ENCODE data around the gene PVALB. TPM values are rescaled to one million over a fixed set of nuclear protein-coding genes. Genes with fewer than 3 reads are reported as not detected.

The PVALB gene
- polyA plus RNA-seq, 1 of the 3 experiments (the other 2 are of a cell fraction), result not detected

GRCh38 chr22:36860821-36861659 is 44.2 kb upstream of the PVALB start, which contains the start of gene NCF4 (continued):
- TF ChIP-seq REST (IDR thresholded peaks at IDR 0.05; ENCODE audit: low read depth, low read length) (no peak), IRF3 (IDR thresholded peaks at IDR 0.05; ENCODE audit: low read depth, low read length) (no peak), USF1 (IDR thresholded peaks at IDR 0.05; ENCODE audit: borderline replicate concordance, low read depth) (no peak), NFIC (IDR thresholded peaks at IDR 0.05; ENCODE audit: borderline replicate concordance) (no peak), SIN3A (IDR thresholded peaks at IDR 0.05; ENCODE audit: borderline replicate concordance, low read depth, low read length) (no peak), TAF1 (IDR thresholded peaks at IDR 0.05; ENCODE audit: borderline replicate concordance, low read depth, low read length) (no peak), ELF1 (IDR thresholded peaks at IDR 0.05) (no peak), PBX3 (IDR thresholded peaks at IDR 0.05) (no peak), EZH2phosphoT487 (IDR thresholded peaks at IDR 0.05; ENCODE audit: borderline replicate concordance, low read depth) (no peak)

GRCh38 chr22:36860438-36860820 is 43.6 kb upstream of the PVALB start:
- Histone ChIP-seq H3K36me3 (replicated peaks in 1 of 2; ENCODE audit: control insufficient read depth in 1 of 2, insufficient read depth in 2 of 2, low read length in 1 of 2) (no peaks in the 10 kb centered on the region), H3K4me2 (no peak overlapping the region), H3K27me3 (ENCODE audit: insufficient read depth) (peaks cover 11% of the 10 kb centered on the region), H3K79me2 (ENCODE audit: insufficient read depth) (no peaks in the 10 kb centered on the region), H4K20me1 (ENCODE audit: insufficient read depth) (no peaks in the 10 kb centered on the region), H2AFZ (ENCODE audit: low read depth) (no peak overlapping the region), H3F3A (replicated peaks; ENCODE audit: insufficient read depth) (no peaks in the 10 kb centered on the region), H3K9me2 (no peaks in the 10 kb centered on the region), H3K27ac (ENCODE audit: low read depth in 2 of 2, low read length in 1 of 2) (no peak overlapping the region), H3K4me3 (ENCODE audit: low read depth in 2 of 2, low read length in 1 of 2) (no peak overlapping the region), H3K9me3 (no peaks in the 10 kb centered on the region), H3K4me1 (ENCODE audit: control insufficient read depth in 1 of 2, insufficient read depth in 2 of 2, low read depth in 1 of 2, low read length in 1 of 2) (peaks cover 0 to 9% of the 10 kb centered on the region in 2 experiments; a peak in 1 of 4 replicates), H3K9ac (no peak overlapping the region)
- CTCF ChIA-PET, result interaction anchor here (0.7 to 6.0 kb wide), 5 partner anchors 15 to 314 kb away, joined by 3 to 159 read pairs (median 4); no protein-coding TSS in a partner anchor
- WGBS (ENCODE audit: low lambda C conversion rate), result 89% methylated on average over 2 of the region's 2 CpGs
- POLR2A ChIA-PET, result no interaction called here
- no peak for DNase-seq
- no peak for TF ChIP-seq YY1 (IDR thresholded peaks at IDR 0.05; ENCODE audit: low read depth)
- TF ChIP-seq PBX3 (IDR thresholded peaks at IDR 0.05), result no peak
- TF ChIP-seq POLR2AphosphoS5 (IDR thresholded peaks at IDR 0.05; ENCODE audit: low read depth, low read length), result no peak
- TF ChIP-seq SIN3A (IDR thresholded peaks at IDR 0.05; ENCODE audit: borderline replicate concordance, low read depth, low read length), result no peak
- TF ChIP-seq CHD2 (IDR thresholded peaks at IDR 0.05; ENCODE audit: low read length, partially characterized antibody), result no peak
- TF ChIP-seq GATA2 (CRISPR knock-in tag; IDR thresholded peaks at IDR 0.05), result no peak
- no peak for TF ChIP-seq NFIC (IDR thresholded peaks at IDR 0.05; ENCODE audit: borderline replicate concordance)
- TF ChIP-seq TCF12 (IDR thresholded peaks at IDR 0.05), result no peak
- TF ChIP-seq TAF1 (IDR thresholded peaks at IDR 0.05; ENCODE audit: borderline replicate concordance, low read depth, low read length), result no peak
- no peak for TF ChIP-seq FOSL2 (IDR thresholded peaks at IDR 0.05; ENCODE audit: borderline replicate concordance, low read depth)
- no peak for TF ChIP-seq FOXM1 (IDR thresholded peaks at IDR 0.05; ENCODE audit: low read depth)
- TF ChIP-seq REST (IDR thresholded peaks at IDR 0.05; ENCODE audit: low read depth, low read length), result no peak
- TF ChIP-seq RAD21 (IDR thresholded peaks at IDR 0.05; ENCODE audit: low read length), result no peak

All from SK-N-SH (cell line).